ENCODE data around the gene RACGAP1.
"Not testable (repeated sequence)": the region's sequence is repeated elsewhere in the genome, so short reads cannot be mapped to it uniquely, and the experiment has no call there.

Gene RACGAP1

GRCh38 chr12:50024805-50025186 lies 498 bp downstream of the RACGAP1 start:
- peak; percentile 45 for DNase-seq

GRCh38 chr12:50024227-50024626 lies 1.1 kb downstream of the RACGAP1 start:
- no peak for DNase-seq

GRCh38 chr12:50022903-50023302 lies 2.4 kb downstream of the RACGAP1 start:
- DNase-seq = no peak

GRCh38 chr12:50021031-50021430 lies 4.3 kb downstream of the RACGAP1 start:
- no peak for DNase-seq

- DNase-seq = no peak
Observed at GRCh38 chr12:50019524-50019923, 5.8 kb downstream of the RACGAP1 start.

GRCh38 chr12:50018968-50019367 lies 6.3 kb downstream of the RACGAP1 start:
- peak; percentile 15 for DNase-seq

GRCh38 chr12:50018154-50018553 lies 7.1 kb downstream of the RACGAP1 start:
- DNase-seq = no peak

GRCh38 chr12:50017641-50018040 lies 7.7 kb downstream of the RACGAP1 start:
- DNase-seq = no peak

- DNase-seq = no peak
Observed at GRCh38 chr12:50016501-50017475, 8.5 kb downstream of the RACGAP1 start.

- no peak for DNase-seq
Observed at GRCh38 chr12:50014342-50014741, 11.0 kb downstream of the RACGAP1 start.

- DNase-seq = no peak
Observed at GRCh38 chr12:50013361-50014147, 11.7 kb downstream of the RACGAP1 start.

- DNase-seq = no peak
Observed at GRCh38 chr12:50006754-50007442, 18.4 kb downstream of the RACGAP1 start.

- no peak for DNase-seq
Observed at GRCh38 chr12:50006280-50006679, 19.0 kb downstream of the RACGAP1 start.

GRCh38 chr12:50005175-50005574 lies 20.1 kb downstream of the RACGAP1 start:
- no peak for DNase-seq

GRCh38 chr12:50004696-50005095 lies 20.6 kb downstream of the RACGAP1 start:
- DNase-seq = no peak

- DNase-seq = no peak
Observed at GRCh38 chr12:50003595-50003994, 21.7 kb downstream of the RACGAP1 start.

GRCh38 chr12:49998453-49998852 lies 26.8 kb downstream of the RACGAP1 start:
- no peak for DNase-seq

GRCh38 chr12:49990273-49990672 lies 35.0 kb downstream of the RACGAP1 start:
- no peak for DNase-seq

- DNase-seq = not testable (repeated sequence)
Observed at GRCh38 chr12:49989400-49989799, 35.9 kb downstream of the RACGAP1 start.

GRCh38 chr12:49987625-49988303 lies 37.5 kb downstream of the RACGAP1 start:
- no peak for DNase-seq

GRCh38 chr12:49986476-49986875 lies 38.8 kb downstream of the RACGAP1 start:
- DNase-seq = not testable (repeated sequence)

- DNase-seq = no peak
Observed at GRCh38 chr12:49985981-49986380, 39.3 kb downstream of the RACGAP1 start.

All from hematopoietic multipotent progenitor cell treated with erythropoietin and hydrocortisone succinate and interleukin-3 and kit ligand, for 8 days (in vitro differentiated cells).